GM21360 (cell line): Measurements from ENCODE around the gene COL27A1.

Experiments
- ATAC-seq: cut with Tn5 transposase; IDR thresholded peaks from one replicate; pipeline ENCODE4 v1.9.1; 2021; ENCODE audit warnings: mild to moderate bottlenecking, moderate library complexity; ENCODE audit not compliant: unreplicated experiment

COL27A1 gene

GRCh38 chr9:114202849-114203248 lies 47.5 kb downstream of the COL27A1 start:
- ATAC-seq = no peak

GRCh38 chr9:114203410-114204140 lies 48.2 kb downstream of the COL27A1 start:
- no peak for ATAC-seq

- no peak for ATAC-seq
These were observed 48.9 kb downstream of the COL27A1 start for GRCh38 chr9:114204265-114204664.

- no peak for ATAC-seq
These were observed 50.1 kb downstream of the COL27A1 start for GRCh38 chr9:114205171-114206015.

- no peak for ATAC-seq
These were observed 51.0 kb downstream of the COL27A1 start for GRCh38 chr9:114206221-114206789.

- no peak for ATAC-seq
These were observed 51.9 kb downstream of the COL27A1 start for GRCh38 chr9:114207034-114207810.

GRCh38 chr9:114207845-114208244 lies 52.5 kb downstream of the COL27A1 start:
- no peak for ATAC-seq

GRCh38 chr9:114209151-114209550 lies 53.8 kb downstream of the COL27A1 start:
- no peak for ATAC-seq

- ATAC-seq = no peak
These were observed 54.8 kb downstream of the COL27A1 start for GRCh38 chr9:114210136-114210535.

GRCh38 chr9:114210691-114211276 lies 55.4 kb downstream of the COL27A1 start:
- no peak for ATAC-seq

- no peak for ATAC-seq
These were observed 57.5 kb downstream of the COL27A1 start for GRCh38 chr9:114212826-114213225.

GRCh38 chr9:114213566-114213965 lies 58.2 kb downstream of the COL27A1 start:
- no peak for ATAC-seq

GRCh38 chr9:114214181-114214580 lies 58.8 kb downstream of the COL27A1 start:
- no peak for ATAC-seq

GRCh38 chr9:114214686-114215414 lies 59.5 kb downstream of the COL27A1 start:
- no peak for ATAC-seq

GRCh38 chr9:114216081-114216480 lies 60.7 kb downstream of the COL27A1 start:
- no peak for ATAC-seq

GRCh38 chr9:114216976-114217375 lies 61.6 kb downstream of the COL27A1 start:
- ATAC-seq = no peak

GRCh38 chr9:114218264-114219120 lies 63.2 kb downstream of the COL27A1 start:
- no peak for ATAC-seq

- no peak for ATAC-seq
These were observed 64.8 kb downstream of the COL27A1 start for GRCh38 chr9:114220061-114220541.
